Measurements from ENCODE around the gene PRR9. TPM values are rescaled to one million over a fixed set of nuclear protein-coding genes. Genes with fewer than 3 reads are reported as not detected.

The PRR9 gene
- total RNA-seq, 1 donor from 2014 or later = not detected

DNA sequence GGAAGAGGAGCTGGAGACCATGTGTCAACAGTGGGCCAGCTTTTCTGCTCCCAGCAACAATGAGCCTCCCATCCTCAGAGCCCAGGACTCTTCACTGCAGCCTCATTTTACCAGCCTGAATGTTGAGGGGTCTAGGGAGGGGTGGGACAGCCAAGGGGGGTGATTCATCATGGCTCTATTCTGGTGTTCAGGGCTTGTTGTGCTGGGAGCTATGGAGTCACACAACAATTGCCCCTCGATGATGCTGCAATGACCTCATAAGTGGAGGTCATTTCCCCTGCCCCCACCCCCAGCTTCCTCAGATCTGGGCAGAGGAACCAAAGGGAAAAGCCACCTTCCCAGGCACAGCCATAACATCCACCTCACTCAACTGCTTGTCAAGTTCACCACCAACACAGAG, 14.3 kb upstream of the PRR9 start, which contains the start of gene LELP1:
LELP1 (plus strand) TSS at position 301 of the 400 bp plus-strand sequence. CDS start 1,278 bp downstream, outside the sequence.
- TF ChIP-seq, protein P1, sequence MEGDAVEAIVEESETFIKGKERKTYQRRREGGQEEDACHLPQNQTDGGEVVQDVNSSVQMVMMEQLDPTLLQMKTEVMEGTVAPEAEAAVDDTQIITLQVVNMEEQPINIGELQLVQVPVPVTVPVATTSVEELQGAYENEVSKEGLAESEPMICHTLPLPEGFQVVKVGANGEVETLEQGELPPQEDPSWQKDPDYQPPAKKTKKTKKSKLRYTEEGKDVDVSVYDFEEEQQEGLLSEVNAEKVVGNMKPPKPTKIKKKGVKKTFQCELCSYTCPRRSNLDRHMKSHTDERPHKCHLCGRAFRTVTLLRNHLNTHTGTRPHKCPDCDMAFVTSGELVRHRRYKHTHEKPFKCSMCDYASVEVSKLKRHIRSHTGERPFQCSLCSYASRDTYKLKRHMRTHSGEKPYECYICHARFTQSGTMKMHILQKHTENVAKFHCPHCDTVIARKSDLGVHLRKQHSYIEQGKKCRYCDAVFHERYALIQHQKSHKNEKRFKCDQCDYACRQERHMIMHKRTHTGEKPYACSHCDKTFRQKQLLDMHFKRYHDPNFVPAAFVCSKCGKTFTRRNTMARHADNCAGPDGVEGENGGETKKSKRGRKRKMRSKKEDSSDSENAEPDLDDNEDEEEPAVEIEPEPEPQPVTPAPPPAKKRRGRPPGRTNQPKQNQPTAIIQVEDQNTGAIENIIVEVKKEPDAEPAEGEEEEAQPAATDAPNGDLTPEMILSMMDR (IDR thresholded peaks at IDR 0.05) = no peak
- Histone ChIP-seq H3K27ac (no peak within 1 kb of the TSS), H3K27me3 (ENCODE audit: low read depth) (no peaks in the 10 kb centered on the region), H3K4me1 (no peaks in the 10 kb centered on the region), H3K9me3 (no peaks in the 10 kb centered on the region), H3K4me3 (no peak within 1 kb of the TSS), H3K36me3 (no peaks in the 10 kb centered on the region)
- no peak for ATAC-seq
- no peak for DNase-seq
- intact Hi-C loops (cut with DNase I) = no loop called here

DNA sequence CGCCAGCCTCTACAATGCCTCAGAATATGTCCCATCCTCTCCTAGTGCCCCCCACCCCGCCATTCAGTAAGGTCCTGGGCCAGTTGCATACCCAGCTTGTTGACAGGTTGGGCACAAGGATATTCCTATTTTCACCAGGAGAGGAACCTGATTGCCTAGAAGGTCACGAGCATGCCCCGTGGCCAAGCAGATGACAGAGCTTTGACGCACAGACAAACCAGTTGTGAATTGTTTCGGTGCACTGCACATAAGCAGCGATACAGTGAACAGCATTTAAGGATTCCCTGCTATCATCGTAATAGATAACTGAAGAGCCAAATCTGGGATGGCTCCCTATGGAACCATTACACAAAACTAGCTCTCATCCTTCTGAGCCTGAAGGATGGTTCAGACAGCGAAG, 10.8 kb upstream of the PRR9 start:
- ATAC-seq = no peak
- Histone ChIP-seq H3K4me1 (no peaks in the 10 kb centered on the region), H3K4me3 (no peak overlapping the region), H3K36me3 (no peaks in the 10 kb centered on the region), H3K9me3 (no peaks in the 10 kb centered on the region), H3K27ac (no peak overlapping the region), H3K27me3 (ENCODE audit: low read depth) (no peaks in the 10 kb centered on the region)
- TF ChIP-seq, protein P1 (IDR thresholded peaks at IDR 0.05) = no peak
- intact Hi-C loops (cut with DNase I) = no loop called here
- DNase-seq = no peak

DNA sequence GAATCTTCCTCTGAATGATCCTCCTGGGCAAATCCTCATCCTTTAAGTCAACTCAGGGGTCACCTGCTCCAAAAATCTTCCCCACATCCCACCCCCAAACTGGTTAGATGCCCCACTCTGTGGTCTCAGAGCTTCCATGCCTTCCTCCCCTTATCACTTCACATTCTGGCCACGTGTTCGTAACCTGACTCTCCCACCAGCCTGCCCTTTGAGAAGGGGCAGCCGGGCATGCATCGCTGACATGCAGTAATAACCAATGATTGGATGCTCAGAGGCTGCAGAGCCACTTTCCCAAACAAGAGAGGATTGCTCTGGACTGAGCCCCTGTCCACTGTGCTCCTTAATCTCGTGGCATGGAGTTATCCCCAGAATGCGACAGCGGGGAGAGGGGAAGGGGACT, 7.2 kb upstream of the PRR9 start:
- TF ChIP-seq, protein P1 (IDR thresholded peaks at IDR 0.05) = no peak
- Histone ChIP-seq H3K36me3 (no peaks in the 10 kb centered on the region), H3K4me3 (no peak overlapping the region), H3K4me1 (no peaks in the 10 kb centered on the region), H3K27ac (no peak overlapping the region), H3K9me3 (no peaks in the 10 kb centered on the region), H3K27me3 (ENCODE audit: low read depth) (no peaks in the 10 kb centered on the region)
- intact Hi-C loops (cut with DNase I) = no loop called here
- ATAC-seq (no peak), DNase-seq (no peak)

DNA sequence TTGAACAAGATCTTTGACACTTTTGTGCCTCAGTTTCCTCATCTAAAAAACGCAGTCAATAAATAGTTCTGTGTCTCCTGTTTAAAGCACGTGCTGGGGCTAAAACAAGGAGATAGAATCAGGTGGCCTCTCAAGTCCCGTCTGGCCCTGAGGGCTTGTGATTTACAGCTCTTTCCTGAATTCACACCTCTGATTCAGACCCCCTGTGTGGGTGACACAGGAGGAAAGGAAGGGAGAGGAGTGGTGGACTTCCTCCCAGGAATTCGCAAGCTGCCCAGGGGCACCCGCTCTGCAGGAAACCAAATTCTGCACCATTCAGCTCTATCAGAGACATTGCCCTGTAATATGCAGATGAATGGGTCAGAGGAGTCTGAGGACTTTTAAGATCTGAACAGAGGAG, 5.2 kb upstream of the PRR9 start:
- no peaks in the 10 kb centered on the region for H3K4me1 ChIP-seq
- H3K27me3 ChIP-seq (ENCODE audit: low read depth) = no peaks in the 10 kb centered on the region
- no peak overlapping the region for H3K27ac ChIP-seq
- no peaks in the 10 kb centered on the region for H3K36me3 ChIP-seq
- intact Hi-C loops (cut with DNase I) = no loop called here
- H3K4me3 ChIP-seq = no peak overlapping the region
- H3K9me3 ChIP-seq = no peaks in the 10 kb centered on the region
- no peak for DNase-seq
- ATAC-seq = no peak
- TF ChIP-seq, protein P1 (IDR thresholded peaks at IDR 0.05) = no peak

DNA sequence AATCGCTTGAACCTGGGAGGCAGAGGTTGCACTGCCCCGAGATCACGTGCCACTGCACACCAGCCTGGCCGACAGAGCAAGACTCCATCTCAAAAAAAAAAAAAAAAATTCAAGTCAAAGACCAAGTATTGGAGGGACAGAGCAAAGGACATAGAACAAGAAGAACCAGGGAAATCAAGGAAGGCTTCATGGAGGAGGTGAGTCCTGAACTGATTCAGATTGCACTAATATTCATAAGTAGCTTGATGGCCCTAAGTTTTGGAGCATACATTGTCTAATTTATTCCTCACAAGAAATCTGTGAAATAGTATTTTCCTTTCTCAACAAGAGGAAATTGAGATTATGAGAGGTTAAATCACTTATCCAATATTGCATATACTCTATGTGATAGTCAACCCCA, 3.9 kb upstream of the PRR9 start:
- DNase-seq = no peak
- Histone ChIP-seq H3K36me3 (no peaks in the 10 kb centered on the region), H3K27me3 (ENCODE audit: low read depth) (no peaks in the 10 kb centered on the region), H3K27ac (no peak overlapping the region), H3K4me1 (no peaks in the 10 kb centered on the region), H3K9me3 (no peaks in the 10 kb centered on the region), H3K4me3 (no peak overlapping the region)
- intact Hi-C loops (cut with DNase I) = no loop called here
- TF ChIP-seq, protein P1 (IDR thresholded peaks at IDR 0.05) = no peak
- no peak for ATAC-seq

Measured in lower lobe of right lung (tissue), 2 donors.